HG03521 (cell line): ENCODE measurements around the gene HPSE2.
"Not testable (repeated sequence)": the region's sequence is repeated elsewhere in the genome, so short reads cannot be mapped to it uniquely, and the experiment has no call there.

ENCODE experiments used
- ATAC-seq: cut with Tn5 transposase; IDR thresholded peaks from one replicate; pipeline ENCODE4 v1.9.1; 2021; ENCODE audit warnings: mild to moderate bottlenecking, moderate library complexity; ENCODE audit not compliant: unreplicated experiment

The HPSE2 gene

GRCh38 chr10:98517672-98518071 lies 718.0 kb downstream of the HPSE2 start:
- ATAC-seq: no peak

DNA sequence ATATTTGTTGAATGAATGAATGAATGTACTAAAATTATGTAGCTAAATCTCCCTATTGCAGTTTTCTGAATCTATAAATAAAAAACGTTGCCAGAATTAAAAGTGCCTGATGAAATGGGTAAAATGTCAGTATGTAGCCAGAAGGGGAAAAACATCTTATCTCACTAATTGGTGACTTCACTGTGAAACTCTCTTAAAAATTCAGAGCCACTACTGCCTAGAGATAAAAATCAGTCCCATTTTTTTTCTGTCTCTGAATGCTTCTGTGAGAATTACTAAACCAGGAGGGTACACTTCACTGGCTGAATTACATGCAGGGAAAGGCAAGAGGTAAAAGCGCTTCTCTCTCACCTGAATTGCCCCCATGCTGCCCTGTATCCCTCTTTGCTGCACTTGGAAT lies 719.3 kb downstream of the HPSE2 start:
- ATAC-seq: no peak

DNA sequence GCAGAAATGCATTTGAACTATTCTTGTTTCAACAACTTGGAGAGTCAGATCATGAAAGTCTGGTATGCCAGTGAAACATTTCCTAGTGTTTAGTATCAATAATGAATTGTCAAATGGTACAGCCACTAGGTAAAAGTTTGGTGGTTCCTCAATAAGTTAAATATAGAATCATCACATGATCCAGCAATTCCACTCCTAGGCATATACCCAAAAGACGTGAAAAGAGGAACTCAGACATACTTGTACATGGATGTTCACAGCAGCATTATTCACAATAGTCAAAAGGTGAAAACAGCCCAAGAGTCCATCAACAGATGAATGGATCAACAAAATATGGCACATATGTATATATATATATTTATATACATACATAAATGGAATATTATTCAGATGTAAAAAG lies 721.9 kb downstream of the HPSE2 start:
- no peak for ATAC-seq

GRCh38 chr10:98511876-98512275 lies 723.8 kb downstream of the HPSE2 start:
- no peak for ATAC-seq

GRCh38 chr10:98510412-98510995 lies 725.1 kb downstream of the HPSE2 start:
- ATAC-seq: no peak

GRCh38 chr10:98509745-98510144 lies 725.9 kb downstream of the HPSE2 start:
- no peak for ATAC-seq

DNA sequence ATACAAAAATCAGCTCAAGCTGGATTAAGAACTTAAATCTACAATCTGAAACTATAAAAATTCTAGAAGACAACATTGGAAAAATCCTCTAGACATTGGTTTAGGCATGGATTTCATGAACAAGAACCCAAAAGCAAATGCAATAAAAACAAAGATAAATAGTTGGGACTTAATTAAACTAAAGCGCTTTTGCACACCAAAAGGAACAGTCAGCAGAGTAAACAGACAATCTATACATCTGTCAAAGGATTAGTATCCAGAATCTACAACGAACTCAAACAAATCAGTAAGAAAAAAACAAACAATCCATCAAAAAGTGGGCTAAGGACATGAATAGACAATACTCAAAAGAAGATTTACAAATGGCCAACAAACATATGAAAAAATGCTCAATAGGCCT lies 733.1 kb downstream of the HPSE2 start:
- not testable (repeated sequence) for ATAC-seq

GRCh38 chr10:98492763-98493162 lies 742.9 kb downstream of the HPSE2 start:
- ATAC-seq: no peak

DNA sequence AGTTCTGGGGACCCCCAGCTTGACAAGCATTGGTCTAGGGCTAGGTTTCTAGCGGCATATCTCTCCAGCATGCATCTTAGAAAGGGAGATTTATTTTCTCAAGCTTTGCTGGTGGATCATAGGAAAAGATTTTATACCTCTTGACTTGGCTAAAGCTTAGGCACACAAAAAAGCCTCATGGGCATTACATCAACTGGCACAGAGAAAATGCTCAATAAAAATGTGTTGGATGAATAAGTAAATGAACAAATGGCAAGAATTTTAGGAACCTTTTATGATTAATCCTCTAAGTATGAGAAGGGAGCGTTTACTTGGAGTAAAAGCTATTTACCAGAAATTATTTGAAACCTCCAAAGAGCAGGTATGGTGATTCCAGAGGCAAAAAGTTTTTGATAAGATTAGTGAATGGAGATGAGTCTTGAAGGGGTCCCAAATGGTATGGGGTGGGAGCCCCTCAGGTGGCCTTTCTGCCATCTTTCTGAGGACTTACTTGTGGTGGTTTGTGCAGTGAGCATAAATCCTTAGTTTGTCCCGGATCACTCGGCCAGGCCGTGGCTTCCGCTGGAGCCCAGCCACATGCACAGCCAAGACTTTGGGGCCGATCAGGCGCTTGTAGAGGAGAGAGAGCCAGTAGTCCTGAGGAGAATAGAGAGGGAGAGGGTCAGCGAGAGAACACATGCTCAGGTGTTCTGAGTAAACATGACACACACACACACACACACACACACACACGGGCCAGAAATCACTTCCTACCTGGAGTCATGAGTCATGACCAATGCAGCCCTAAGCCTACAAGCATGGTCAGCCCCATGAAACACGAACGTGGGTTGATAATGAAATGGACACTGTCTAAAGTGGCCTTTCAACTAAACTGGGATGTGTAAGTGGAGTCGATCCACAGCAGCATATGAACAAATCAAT lies 745.8 kb downstream of the HPSE2 start:
- ATAC-seq: no peak

DNA sequence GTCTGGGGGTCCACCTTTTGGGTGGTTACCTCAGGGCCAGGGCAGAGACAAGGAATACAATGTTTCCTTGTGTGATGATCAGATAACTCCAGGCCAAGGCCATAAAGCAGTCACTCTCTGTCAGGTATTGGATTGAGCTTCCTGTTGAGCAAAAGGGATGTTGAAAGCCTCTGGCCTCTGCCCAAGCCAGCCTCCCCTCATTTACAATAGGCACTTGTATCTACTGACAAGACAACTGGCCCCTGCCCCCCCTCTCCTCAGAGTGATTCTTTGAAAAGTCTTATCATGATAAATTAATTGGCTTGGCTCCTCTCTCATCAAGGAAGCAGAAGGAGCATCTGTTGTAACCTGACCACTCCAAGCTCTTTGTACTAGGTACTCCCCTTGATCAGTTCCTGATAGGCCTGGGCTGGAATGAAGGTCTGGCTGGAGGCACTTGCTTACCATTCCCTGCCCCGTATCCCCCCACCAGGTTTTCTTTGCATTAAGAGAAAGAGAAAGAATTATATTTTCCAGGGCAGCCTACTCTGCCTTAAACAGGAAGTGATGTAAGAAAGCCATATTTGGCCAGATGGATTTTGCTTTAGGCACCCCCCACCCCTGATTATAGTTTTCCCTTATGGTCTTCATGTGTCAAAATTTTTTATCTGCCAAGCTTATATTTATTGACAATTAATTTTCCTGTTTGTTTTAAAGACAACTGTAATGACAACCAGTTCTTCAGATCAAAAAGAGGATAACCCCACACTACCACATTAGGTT lies 746.8 kb downstream of the HPSE2 start:
- ATAC-seq: no peak

DNA sequence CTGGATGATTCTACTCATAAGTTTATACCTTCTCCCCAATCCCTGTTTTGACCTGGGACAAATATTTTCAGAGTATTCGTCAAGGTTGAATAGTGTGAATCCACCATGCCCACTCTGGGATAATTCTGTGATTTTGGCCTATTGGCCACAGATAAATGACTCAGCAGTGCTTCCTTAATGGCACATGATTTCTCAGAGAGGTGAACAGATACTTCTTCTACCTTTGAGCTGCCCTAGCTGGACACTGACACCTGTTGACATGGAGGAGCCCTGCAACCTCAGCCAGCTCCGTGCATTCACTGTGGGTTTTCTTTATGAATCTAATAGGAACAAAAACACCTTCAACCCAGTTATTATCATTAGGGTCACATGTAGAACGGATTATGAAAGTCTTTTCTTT lies 748.0 kb downstream of the HPSE2 start:
- ATAC-seq: no peak

- ATAC-seq: no peak
These were observed 749.2 kb downstream of the HPSE2 start for GRCh38 chr10:98486421-98486820.

DNA sequence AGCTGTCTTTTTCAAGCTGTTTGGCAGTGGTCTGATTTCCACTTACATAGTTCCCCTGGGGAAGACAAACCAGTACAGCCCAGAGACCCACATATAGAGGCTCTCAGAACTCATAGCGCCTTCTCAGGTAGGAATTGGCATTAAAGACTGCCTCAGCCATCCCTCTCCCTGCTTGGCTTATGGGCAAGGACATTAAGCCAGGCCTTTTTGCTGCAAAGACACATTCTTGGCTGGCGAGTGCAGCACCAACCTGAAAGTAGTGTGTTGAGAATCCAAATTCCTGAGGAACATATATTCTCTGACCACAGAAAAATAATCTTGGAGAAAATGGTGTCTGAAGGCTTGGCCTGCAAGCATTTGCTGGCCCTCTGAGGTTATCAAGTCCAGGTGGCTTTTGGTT lies 749.7 kb downstream of the HPSE2 start:
- no peak for ATAC-seq

- no peak for ATAC-seq
These were observed 752.0 kb downstream of the HPSE2 start for GRCh38 chr10:98483658-98484057.

DNA sequence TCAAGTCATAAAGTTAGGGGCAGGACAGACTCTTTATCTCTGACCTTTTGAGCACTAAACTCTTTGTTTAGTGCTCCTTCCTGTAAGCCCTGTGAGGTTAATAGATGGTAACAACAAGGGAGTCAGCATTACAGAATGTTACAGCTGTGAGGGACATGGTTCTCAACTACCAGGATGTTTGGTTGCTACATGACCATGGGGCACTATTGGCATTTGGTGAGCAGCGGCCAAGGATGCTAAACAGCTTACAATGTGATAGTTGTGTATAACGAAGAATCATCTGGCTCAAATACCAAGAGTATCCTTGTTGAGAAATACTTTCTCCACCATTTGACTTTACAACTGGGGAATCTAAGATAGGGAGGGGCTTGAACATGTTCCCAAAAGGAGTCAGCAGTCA lies 753.6 kb downstream of the HPSE2 start:
- ATAC-seq: no peak

DNA sequence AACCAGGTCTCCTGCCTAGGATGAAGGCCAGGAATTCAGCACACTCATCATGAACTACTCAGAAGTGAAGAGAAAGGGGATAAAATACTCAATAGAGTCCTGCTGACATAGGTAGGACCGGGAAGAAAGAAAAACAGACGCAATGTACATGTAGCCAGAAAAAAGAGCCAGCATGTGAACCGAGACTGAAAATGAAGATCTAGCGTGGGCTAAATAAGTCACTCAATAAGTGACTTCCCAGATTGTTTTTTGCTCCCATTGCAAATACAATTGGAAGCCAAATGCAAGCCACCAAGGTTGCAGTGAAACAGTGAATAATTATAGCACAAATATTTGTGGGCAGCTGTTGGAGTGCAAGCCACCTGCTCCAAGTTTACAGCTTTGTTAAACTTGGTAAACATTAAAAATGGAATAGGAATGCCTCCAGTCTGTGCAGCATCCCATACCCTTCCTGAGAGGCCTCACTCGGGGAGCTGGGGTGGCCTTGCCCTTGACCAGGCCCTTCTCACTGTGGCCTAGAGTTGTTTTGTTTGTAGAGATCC lies 754.2 kb downstream of the HPSE2 start:
- no peak for ATAC-seq

DNA sequence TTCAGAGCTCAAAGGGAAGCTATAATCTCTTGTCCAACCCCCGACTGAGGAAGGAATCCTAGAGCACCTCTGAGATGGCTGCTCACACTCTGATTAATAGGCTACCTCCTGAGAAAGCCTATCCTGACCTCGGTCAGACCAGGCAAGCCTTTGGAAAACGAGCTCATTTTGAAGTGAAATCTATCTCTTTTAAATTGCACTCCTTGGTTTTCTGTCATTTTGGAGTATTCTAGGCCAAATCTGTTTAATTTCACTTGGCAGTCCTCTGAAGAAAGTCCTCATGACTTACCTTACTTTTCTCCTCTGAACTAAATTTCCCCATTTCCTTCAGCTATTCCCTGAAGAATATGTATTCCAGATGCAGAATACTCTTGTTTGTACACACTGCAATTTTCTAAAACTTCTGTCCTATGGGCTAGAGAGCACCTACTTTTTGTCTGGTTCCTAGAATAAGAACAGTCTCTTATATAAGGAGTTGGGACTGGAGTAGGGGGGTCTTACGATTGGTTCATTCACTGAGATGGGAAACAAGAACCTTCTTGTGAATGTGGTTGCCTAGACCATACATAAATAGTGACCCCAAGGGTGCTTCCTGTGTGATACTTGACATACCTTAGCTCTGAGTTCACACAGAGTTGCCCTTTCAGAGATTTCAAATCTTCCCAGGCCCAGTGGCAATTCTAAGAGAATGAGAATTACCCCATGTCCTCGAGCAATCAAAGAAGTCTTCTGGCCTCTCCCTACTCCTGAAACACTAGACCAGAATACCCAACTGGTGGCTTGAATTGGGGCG lies 757.0 kb downstream of the HPSE2 start:
- ATAC-seq: no peak

DNA sequence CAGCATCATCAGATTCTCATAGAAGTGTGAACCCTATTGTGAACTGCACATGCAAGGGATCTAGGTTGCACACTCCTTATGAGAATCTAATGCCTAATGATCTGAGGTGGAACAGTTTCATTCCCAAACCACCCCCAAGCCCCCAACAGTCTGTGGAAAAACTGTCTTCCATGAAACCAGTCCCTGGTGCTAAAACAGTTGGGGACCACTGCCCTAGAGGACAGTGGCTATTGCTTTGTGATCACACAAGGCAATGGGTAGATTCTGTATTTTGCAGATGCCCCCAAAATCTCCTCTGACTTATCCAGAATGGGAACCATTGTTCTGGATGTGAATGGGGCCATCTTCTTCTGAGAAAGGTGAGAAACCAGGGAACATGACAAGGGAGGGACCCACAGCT lies 757.8 kb downstream of the HPSE2 start:
- ATAC-seq: no peak

DNA sequence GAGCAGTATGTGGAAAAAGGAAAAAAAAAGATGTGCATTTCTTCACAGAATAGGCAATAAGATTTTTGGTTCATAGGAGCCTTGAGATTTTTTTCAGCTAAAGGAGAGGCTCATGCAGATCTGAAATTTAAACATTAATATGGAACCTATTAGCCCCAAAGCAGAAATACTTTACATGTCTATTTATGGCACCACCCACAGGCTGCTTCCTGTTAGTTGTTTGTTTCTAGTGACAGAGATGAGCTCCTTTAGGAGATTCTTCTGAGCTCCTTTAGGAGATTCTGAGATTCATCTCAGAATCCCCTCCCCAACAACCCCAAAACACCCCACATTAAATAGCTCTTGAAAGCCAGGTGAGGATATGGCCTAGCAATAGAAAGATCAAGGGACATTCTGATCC lies 761.0 kb downstream of the HPSE2 start:
- peak; percentile 47 for ATAC-seq

- ATAC-seq: no peak
These were observed 763.5 kb downstream of the HPSE2 start for GRCh38 chr10:98472196-98472595.

DNA sequence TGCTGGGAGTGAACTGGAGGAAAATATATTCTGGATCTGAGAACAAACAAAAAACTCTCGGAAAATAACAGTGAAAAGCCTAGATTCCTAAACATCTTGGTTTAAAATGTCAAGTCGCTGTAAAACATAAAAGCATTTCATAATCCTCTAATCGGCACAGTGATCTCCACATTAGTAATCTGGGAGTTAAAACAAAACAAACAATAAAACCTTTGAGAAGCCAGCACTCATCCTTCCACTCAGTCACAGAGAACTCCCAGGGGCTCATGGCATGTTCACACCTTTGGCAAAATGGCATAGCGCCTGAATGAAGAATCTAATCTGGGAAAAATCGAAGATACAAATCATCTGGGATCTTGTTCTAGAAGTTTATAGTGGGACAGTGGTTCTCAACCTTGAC lies 764.8 kb downstream of the HPSE2 start:
- no peak for ATAC-seq
